Caki2 (cell line): Measurements from ENCODE around the gene NKG7. TPM values are rescaled to one million over a fixed set of nuclear protein-coding genes. Genes with fewer than 3 reads are reported as not detected.

Experiments used
- DNase-seq: peaks from one replicate; pipeline ENCODE4 v3.0.0-alpha.2; 2015; ENCODE audit warnings: low read depth
- in situ Hi-C: cut with HindIII; loops from 2 replicates; pipeline ENCODE4 v1.10.0; 2016; ENCODE audit warnings: low sequenced_read_pairs, low pct_unique_long_range_greater_than_20kb, mixed read lengths
- total RNA-seq: library from RNA; depleted of rRNA; stranded (reverse); fragments of >200 nt; shearing (Covaris generic); gene quantifications from 2 replicates; pipeline ENCODE4 v1.2.3, GENCODE V29; 2014; ENCODE audit warnings: low replicate concordance

Gene NKG7
- total RNA-seq, 1 experiment from 2014 or later: not detected

DNA sequence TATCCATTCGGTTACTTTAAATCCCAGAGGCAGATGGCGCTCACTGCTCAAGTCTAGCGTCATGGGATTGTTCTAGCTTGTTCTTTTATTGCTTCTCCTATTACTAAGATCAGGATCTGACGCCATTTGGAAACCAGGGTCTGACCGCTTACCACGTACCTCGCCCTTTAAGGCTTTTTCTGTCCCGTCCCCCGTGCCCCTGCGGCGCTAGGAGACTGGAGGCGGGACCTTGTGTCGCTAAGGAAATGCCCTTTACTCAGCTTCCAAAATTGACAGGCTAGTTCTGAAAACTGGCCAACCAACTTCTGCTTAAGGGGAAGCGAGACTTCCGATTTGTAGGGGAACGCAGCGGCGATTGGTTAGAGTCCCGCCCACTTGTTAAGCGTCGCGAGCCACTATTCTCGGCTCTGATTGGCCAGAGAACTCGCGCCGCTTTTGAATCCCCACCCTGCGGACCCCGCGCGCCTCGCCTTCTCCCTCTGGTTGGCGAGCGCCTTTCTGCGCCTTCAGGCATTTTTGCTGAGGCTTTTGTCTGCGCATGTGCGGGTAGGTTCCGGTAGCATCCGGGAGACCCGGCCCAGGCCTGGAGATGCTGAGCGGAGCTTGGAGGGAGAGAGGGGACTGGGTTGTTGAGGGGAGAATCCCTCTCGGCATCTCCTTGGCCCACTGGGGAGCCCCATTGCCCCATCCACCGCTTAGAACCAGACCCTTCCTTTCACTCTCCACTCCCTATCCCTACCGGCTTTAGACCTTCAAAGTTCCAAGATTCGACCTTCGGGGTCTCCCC lies 21.8 kb upstream of the NKG7 start:
- in situ Hi-C loops: no loop called here
- peak; percentile 100 for DNase-seq

DNA sequence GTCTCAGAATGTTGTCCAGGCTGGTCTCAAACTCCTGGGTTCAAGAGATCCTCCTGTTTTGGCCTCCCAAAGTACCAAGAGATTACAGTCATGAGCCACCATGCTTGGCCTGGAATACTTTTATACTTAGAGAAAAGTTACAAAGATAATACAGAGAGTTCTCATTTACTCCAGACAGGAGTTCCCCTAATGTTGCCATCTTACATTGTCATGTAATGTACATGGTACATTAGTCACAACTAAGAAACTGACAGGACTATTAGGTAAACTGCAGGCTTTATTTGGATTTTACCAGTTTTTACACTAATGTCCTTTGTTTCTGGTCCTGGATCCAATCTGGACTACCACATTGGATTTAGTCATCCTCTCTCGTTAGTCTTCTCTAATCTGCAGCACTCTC lies 20.2 kb upstream of the NKG7 start:
- no peak for DNase-seq
- in situ Hi-C loops: no loop called here

DNA sequence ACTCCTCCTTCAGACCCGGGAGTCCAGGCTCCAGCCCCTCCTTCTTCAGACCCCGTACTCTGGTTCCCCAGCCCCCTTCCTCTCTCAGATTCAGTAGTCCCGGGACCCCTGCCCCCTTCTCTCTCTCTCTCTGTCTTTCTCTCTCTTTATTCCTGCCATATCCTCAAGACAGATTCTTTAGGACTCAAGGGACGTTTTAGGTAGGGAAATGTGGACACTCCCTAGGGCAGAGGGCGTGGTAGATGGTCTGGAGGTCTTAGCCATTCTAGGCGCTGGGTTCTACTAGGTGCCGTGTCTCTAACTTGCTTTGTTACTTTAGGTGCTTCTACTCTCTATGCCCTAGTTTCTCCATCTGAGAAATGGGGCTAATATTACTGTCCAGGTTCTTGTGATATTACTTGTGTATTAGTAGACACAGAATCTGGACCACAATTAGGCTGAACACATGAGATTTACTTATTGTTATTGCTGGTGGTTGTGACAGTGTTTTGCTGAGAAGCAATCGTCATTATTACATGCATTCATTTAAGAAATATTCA lies 18.7 kb upstream of the NKG7 start:
- in situ Hi-C loops: no loop called here
- no peak for DNase-seq

DNA sequence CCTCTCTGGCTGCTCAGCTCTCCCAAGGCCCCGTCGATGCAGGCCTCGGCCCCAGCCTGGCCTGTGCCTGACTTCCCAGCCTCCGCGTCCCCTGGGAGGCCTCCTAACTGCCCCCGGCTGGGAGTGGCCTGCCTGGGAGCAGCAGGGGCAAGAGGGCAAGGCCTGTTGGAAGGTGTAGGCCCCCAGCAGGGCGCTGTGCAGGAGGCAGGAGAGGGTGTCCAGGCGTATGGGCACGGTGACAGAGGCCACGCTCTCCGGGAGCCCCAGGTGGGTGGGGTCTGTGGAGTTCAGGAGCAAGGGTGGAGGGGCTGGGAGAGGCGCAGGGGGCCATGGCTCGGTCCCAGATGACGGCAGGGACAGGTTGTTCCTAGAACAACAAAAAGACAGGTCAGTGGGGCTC lies 16.7 kb upstream of the NKG7 start:
- in situ Hi-C loops: no loop called here

DNA sequence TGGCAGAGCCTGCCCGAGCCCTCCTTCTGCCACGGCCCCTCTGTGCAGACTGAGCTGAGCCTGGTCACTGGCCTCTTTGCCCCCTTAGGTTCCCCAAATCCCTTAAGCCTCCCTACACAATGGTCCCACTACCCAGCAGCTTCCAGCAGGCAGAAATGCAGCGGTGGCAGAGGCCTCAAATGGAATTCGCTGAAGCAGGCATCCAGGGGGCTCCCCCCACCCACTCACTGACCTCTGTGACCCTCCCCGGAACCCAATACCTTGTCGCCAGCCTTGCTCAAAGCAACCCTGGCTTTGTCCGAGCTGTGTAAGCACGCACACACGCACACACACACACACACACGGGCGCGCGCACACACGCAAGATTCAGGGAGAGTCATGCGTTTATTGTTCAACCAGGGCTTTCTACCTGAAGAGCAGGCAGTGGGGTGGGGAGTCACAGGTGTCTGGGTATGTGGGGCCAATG lies 15.5 kb upstream of the NKG7 start, which contains the start of gene LIM2:
Gene LIM2 (minus strand): TSS at position 51 of the 466 bp plus-strand sequence. CDS start 531 bp downstream, outside the sequence.
- in situ Hi-C loops: no loop called here
- no peak for DNase-seq

More for the DNA sequence above, 16.7 kb upstream of the NKG7 start:
- no peak for DNase-seq

DNA sequence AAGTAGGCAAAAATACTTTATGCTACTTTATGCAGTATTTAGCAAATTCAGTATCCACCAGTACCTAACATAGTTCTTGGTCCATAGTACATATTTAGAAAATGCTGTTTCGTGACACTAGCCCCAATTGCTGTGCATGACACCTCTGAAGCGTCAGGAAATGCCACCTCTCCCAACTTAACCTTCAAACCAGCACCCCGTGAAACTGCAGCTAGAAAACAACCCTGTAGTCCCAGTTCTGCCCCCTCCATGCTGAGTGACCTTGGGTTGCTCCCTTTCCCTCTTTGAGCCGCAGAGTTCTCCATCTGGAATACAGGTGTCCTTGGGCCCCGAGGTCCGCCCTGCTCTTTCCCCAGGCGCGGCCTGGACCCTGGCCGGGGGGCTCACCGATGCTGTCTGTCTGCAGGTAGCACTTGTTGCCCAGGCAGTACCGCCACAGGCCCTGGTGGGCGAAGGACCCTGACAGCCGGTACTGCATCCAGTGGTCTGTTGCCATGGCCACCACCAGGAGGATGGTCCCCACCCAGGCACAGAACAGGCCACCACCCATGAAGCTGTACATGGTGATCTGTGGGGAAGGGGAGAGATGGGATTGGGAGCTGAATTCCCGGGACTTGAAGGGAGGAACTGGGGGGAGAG lies 14.5 kb upstream of the NKG7 start:
- no peak for DNase-seq
- in situ Hi-C loops: no loop called here

DNA sequence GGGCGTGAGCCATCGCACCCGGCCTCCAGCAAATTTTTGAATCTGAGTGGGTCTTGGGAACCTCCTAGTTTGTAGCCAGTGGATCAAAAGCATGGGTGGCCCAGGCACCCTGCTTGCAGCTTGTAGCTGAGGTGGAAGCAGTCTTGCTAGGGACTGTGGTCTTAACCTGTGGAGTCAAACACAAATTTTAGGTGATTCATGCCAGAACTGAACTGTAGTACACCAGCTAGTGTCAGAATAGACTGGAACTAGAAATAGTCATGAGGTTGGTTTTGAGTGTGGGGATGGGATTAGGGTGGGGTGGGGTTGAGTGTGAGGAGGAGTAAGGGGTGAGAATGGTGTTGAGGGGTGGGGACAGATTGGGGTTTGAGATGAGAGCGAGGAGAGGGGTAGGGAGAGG lies 9.6 kb upstream of the NKG7 start:
- in situ Hi-C loops: no loop called here
- DNase-seq: no peak

DNA sequence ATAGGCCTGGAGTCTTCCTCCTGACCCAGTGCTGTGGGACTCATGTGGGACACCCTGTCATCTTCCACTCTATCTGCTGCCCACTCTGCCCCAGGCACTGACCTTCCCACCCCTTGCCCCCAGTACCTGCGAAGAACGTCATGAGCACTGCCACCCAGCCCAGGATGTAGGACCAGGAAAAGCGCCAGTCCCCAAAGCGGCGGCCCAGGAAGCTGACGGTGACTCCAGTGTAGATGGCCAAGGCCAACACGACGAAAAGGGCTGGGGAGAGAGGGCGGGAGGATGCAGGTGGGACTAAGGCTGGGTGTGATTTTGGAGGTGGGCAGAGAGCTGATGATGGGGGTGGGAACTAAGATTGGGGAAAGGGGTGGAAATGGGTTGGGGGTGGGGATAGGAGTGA lies 7.9 kb upstream of the NKG7 start:
- no peak for DNase-seq
- in situ Hi-C loops: no loop called here

DNA sequence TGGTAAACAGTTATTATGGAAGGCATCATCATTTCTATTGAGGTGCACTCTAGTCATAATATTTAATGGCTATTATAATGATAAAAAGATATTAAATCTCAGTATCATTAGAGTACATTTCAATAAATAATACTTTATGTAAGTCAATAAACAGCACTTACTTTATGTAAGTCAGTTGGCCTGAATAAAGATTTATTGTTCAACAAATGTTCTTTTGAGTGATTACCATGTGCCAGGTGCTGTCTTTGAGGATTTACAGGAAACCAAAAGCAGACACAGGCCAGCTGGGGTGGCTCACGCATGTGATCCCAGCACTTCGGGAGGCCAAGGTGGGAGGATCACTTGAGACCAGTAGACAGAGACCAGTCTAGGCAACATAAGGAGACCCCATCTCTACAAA lies 5.0 kb upstream of the NKG7 start:
- DNase-seq: no peak
- in situ Hi-C loops: no loop called here

DNA sequence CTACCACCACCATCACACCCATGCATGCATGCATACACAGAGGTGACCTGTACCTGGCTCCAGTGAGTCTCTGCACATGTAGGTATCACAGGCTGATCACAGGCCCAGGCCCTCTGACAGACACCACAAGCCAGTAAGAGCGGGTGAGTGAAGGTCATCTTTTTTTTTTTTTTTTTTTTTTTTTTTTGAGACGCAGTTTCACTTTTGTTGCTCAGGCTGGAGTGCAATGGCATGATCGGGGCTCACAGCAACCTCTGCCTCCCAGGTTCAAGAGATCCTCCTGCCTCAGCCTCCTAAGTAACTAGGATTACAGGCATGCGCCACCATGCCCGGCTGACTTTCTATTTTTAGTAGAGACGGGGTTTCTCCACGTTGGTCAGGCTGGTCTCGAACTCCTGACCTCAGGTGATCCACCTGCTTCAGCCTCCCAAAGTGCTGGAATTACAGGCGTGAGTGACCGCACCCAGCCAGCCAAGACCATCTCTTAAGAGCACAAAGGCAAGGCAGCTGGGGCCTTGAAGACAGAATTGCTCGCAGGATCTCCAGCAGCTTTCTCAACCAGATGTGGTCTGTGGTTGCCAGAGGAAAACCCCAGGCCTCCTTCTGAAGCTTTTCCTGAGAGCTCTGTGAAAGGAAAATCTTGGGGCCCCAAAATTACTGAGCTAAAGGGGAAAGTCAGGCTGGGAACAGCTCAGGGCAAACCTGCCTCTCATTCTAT lies 3.2 kb upstream of the NKG7 start:
- no peak for DNase-seq
- in situ Hi-C loops: no loop called here

DNA sequence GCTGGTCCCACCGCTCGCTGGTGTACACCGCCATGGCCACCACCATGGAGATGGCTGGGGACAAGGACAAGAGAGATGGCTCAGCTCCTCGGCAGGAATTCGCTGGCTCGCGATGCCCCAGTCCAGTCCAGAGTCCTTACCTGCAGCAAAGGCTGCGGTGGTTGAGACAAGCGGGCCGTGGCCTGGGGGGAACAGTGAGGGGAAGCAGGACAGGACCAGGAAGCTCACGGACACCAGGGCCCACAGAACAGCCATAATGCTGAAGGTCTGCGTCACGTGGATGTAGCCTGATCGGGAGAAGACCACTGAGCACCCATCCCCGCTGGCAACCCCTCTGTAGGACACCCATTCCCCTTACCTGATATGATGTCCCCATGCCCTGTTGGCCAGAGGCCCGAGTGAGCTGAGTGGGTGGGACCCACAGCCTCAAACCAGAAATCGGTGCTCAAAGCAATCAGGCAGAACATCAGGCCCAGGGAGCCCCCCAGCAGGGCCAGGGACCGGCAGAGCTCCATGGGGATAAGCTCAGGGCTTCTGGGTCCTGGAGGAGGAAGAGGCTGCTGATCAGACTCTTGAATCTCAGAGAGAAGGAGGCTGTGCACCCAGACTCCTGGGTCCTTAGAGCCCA lies 319 bp downstream of the NKG7 start:
- in situ Hi-C loops: no loop called here
- DNase-seq: no peak

DNA sequence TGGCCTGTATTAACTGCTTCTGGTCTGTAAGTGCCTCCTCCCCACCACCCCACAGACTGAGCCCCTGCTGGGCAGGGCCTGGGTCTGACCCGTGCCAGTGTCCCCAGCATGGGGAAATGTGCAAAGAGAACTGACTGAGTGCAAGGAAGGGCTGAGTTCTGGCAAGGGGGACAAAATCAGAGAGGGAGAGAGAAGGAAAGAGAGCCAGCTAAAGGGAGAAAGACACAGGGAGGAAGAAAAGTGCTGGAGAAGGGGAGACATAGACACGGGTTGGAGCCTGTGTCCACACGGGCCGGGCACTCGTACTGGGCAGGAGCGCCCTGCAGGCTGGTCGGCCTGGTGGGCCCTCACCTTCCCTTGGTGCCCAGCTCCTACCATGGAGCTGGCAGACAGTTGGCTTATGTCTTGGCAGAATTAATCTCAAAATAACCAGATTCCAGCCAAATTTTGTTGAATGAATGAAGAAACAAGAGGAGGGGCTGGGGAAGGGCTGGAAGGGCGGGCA lies 1.2 kb downstream of the NKG7 start:
- in situ Hi-C loops: no loop called here
- no peak for DNase-seq

DNA sequence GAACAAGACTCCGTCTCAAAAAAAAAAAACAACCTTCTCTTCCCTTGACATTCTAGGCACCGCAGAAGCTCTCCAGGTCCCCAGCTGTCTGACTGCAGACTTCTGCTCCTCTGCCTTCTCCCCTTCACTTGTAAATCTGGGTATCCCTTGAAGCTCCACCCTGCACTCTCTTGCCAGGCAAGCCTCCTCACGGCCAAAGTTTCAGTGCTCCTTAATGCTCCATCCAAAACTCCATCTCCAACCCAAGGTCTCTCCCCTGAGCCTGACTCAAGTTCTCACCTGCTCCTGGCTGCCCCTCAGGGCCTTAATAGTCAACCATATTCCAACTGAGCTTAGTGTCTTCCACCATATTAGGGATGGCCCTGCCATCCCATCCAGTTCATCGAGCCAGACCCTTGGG lies 2.2 kb downstream of the NKG7 start:
- in situ Hi-C loops: no loop called here

DNA sequence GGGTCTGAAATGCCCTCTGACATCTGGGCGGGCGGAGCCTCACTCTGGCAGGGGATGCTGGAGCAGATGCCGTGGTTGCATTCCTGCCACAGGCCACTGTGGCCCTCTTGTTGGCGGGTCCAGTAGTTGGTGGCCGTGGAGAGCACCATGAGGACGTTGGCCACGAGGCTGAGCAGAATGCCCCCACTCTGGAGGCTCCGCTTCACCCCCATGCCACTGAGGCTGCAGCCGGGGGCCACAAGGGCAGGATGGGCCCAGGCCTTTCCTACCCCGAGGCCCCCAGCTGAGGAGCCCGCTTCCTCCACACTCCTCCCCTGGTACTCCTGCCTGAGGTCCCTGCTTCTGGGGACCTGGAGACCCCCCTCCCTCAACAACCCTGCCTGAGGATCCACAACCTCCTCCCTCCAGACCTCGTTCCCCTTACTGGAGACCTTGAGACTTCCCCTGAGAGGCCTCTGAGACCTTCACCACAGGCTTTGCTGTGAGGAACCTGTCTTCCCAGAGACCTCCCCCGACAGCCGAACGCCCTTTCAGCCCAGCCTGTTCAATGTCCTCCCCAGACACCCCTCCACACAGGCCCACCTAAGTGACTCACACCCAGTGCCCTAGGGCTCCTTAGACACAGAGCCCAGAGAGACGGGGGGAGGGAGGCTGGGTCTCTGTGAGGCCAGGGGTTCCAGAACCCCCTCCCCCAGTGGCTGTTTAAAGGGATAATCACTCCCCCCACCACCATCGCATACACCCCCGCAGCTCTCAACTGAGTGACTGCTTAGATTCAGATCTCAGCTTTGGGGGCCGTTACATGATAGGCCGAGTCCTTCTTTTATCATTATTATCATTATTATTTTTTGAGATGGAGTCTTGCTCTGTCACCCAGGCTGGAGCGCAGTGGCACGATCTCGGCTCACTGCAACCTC lies 3.8 kb downstream of the NKG7 start, which contains the start of gene CLDND2:
Gene CLDND2 (minus strand): TSS at position 638 of the 917 bp plus-strand sequence. CDS start 426 bp downstream, at position 212.
- in situ Hi-C loops: no loop called here
- no peak for DNase-seq

More for the DNA sequence above, 2.2 kb downstream of the NKG7 start:
- no peak for DNase-seq

DNA sequence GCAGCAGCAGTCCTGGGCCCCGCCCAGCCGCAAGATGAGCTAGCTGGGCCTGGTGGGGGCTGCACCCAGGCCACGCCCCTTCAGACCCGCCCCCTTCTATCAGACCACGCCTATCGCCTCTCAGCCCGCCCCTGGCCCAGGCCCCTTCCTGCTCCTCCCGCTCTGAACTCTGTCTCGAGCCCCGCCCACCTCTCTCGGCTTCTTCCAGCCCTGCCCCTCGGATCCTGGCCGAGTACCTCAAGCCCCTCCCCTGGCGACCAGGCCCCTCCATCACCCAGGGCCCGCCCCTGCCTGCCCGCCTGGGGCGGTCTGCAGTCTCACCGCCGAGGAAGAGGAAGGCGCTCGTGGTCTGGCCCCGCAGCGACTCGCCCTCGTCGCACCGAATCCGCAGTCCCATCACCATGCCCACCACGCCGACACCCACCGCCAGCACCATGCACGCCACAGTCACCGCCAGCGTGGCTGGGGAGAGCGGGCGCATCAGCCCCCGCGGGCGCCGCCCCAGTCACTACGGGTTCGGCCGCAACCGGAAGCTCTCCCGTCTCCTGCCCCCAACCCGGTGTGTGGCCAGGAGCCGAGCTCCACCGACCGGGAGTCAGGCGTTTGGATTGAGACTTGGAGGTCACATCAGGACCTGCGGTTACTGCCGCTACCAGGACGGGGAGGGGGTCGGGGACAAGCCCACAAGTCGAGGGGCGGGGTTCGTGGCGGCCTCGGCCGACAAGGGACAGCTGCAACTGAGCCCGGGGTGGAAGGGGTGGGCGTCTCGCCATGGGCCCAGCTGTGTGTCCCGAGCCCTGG lies 4.7 kb downstream of the NKG7 start:
- DNase-seq: peak; percentile 99
- in situ Hi-C loops: no loop called here

DNA sequence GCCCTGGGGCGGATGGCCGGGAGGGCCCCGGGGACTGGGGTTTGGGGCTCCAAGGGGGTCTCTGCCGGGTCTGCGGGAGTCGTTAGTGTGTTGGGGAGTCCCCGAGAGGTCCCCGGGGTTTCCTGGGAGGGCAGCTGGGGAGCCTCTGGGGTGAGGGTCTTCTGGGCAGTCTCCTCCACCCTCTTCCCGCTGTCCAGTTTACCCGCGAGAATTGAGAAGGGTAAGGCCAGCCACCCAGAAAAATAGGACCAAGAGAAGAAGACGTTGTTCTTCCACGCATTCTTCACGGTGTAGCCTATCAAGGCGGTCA lies 5.2 kb downstream of the NKG7 start:
- in situ Hi-C loops: no loop called here
- no peak for DNase-seq
